ENCODE results near the gene NFATC2.

The NFATC2 gene

GRCh38 chr20:51458751-51459439, 83.6 kb downstream of the NFATC2 start:
- TF ChIP-seq TAF1 (IDR thresholded peaks at IDR 0.05; ENCODE audit: borderline replicate concordance, insufficient read depth, low read length) (no peak), POLR2AphosphoS5 (IDR thresholded peaks at IDR 0.05; ENCODE audit: low read depth, low read length) (no peak), SIN3A (IDR thresholded peaks at IDR 0.05; ENCODE audit: borderline replicate concordance, insufficient read depth, low read length) (no peak), FOXP2 (optimal IDR thresholded peaks at IDR 0.05; ENCODE audit: borderline replicate concordance, extremely low read depth, extremely low read length, insufficient read depth) (no peak)
- TF ChIP-seq, protein P1, sequence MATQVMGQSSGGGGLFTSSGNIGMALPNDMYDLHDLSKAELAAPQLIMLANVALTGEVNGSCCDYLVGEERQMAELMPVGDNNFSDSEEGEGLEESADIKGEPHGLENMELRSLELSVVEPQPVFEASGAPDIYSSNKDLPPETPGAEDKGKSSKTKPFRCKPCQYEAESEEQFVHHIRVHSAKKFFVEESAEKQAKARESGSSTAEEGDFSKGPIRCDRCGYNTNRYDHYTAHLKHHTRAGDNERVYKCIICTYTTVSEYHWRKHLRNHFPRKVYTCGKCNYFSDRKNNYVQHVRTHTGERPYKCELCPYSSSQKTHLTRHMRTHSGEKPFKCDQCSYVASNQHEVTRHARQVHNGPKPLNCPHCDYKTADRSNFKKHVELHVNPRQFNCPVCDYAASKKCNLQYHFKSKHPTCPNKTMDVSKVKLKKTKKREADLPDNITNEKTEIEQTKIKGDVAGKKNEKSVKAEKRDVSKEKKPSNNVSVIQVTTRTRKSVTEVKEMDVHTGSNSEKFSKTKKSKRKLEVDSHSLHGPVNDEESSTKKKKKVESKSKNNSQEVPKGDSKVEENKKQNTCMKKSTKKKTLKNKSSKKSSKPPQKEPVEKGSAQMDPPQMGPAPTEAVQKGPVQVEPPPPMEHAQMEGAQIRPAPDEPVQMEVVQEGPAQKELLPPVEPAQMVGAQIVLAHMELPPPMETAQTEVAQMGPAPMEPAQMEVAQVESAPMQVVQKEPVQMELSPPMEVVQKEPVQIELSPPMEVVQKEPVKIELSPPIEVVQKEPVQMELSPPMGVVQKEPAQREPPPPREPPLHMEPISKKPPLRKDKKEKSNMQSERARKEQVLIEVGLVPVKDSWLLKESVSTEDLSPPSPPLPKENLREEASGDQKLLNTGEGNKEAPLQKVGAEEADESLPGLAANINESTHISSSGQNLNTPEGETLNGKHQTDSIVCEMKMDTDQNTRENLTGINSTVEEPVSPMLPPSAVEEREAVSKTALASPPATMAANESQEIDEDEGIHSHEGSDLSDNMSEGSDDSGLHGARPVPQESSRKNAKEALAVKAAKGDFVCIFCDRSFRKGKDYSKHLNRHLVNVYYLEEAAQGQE (IDR thresholded peaks at IDR 0.05; ENCODE audit: insufficient read depth in 1 of 2, low read depth in 2 of 2, low read length in 2 of 2) = no peak

DNA sequence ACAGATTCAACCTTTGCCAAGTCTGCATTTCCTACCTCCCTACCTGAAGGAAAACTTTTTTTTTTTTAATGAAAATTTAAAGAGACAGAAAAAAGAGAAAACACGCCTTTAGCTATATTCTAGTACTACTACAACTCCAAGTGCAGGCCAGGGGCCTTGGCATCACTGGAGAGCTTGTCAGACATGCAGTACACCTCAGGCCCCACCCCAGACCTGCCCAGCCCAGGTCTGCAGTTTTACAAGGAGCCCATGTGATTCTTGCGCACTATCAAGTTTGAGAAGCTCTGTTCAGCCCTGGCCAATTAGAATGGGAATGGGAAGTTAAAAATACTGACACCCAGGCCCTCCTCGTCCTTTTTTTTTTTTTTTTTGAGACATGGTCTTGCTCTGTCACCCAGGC, 85.0 kb downstream of the NFATC2 start:
- no peak for TF ChIP-seq FOXP2 (optimal IDR thresholded peaks at IDR 0.05; ENCODE audit: borderline replicate concordance, extremely low read depth, extremely low read length, insufficient read depth)
- TF ChIP-seq, protein P1 (IDR thresholded peaks at IDR 0.05; ENCODE audit: insufficient read depth in 1 of 2, low read depth in 2 of 2, low read length in 2 of 2) = no peak
- TF ChIP-seq SIN3A (IDR thresholded peaks at IDR 0.05; ENCODE audit: borderline replicate concordance, insufficient read depth, low read length) = no peak
- no peak for TF ChIP-seq POLR2AphosphoS5 (IDR thresholded peaks at IDR 0.05; ENCODE audit: low read depth, low read length)
- TF ChIP-seq TAF1 (IDR thresholded peaks at IDR 0.05; ENCODE audit: borderline replicate concordance, insufficient read depth, low read length) = no peak

DNA sequence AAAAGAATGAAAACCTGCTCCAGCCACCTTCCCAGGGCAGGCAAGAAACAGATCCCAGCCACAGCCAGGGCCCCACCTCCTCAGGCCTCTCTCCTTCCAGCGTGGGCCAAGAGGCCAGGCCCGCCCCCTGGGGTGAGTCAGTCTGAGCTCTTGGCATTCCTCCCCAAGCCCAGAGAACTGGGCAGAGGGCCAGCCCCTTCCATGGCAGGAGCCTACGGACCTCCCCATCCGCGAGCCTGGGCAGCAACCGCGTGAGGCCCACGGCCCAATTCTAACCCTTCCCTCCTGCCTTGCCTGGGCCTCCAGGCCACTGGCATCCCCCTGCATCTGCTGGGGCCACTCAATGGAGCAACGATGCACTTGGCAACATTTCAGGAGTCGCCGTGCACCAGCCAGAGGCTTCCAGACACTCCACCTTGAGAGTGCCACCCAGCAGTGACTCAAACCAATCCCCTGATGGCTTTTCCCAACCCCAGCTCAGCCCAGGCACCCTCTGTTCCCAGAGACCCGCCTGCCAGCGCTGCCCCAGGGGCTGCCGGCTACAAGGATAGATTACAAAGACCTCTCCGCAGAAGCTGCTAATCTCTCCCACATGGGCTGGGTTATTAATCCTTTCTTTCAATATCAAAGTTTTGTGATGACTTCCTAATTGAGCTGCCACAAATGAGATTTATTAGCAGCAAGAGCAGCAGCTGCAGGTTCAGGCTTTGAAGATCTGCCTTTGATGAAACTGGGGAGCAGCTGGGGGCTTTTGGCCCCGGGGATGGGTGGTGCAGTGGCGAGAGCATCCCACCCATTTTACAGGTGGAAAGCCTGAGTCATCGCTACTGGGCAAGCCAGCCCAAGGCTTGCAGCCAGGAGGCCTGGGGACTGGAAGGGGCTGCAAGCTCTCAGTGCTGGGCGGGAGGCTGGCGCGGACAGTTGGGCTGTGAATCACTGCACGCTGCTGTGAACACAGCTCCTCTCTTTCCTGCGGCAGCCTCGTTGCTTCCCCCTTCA, 85.7 kb downstream of the NFATC2 start:
- TF ChIP-seq TAF1 (IDR thresholded peaks at IDR 0.05; ENCODE audit: borderline replicate concordance, insufficient read depth, low read length) = no peak
- no peak for TF ChIP-seq FOXP2 (optimal IDR thresholded peaks at IDR 0.05; ENCODE audit: borderline replicate concordance, extremely low read depth, extremely low read length, insufficient read depth)
- TF ChIP-seq, protein P1 (IDR thresholded peaks at IDR 0.05; ENCODE audit: insufficient read depth in 1 of 2, low read depth in 2 of 2, low read length in 2 of 2) = no peak

DNA sequence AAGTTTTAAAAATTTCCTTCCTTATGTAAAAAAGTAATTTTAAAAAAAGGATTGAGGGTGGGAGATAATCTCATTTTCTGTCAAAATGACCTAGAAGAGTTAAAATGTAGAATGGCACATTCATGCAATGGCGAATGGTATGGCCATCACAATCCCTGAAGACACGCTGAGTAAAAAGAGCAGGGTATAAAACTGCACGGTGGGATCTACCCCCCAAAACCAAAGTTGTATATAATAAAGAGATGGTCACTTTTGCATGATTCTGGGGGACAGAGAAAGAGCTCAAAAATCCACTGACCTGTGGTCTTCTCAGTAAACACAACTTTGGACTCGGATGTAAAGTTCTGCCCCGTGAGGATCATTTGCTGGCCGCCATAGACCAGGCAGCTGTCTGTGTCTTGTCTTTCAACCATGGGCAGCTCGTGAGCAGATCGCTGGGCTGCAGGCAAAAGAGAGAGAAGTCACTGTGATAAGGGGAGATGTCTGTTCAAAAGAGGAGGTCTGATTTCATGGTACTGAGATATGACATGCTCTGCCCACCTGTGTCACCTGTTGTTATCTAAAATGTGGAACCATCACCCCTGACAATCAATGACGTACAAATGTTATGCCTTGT, 88.2 kb downstream of the NFATC2 start:
- TF ChIP-seq SIN3A (IDR thresholded peaks at IDR 0.05; ENCODE audit: borderline replicate concordance, insufficient read depth, low read length) (no peak), TAF1 (IDR thresholded peaks at IDR 0.05; ENCODE audit: borderline replicate concordance, insufficient read depth, low read length) (no peak), FOXP2 (optimal IDR thresholded peaks at IDR 0.05; ENCODE audit: borderline replicate concordance, extremely low read depth, extremely low read length, insufficient read depth) (no peak), POLR2AphosphoS5 (IDR thresholded peaks at IDR 0.05; ENCODE audit: low read depth, low read length) (no peak)
- TF ChIP-seq, protein P1 (IDR thresholded peaks at IDR 0.05; ENCODE audit: insufficient read depth in 1 of 2, low read depth in 2 of 2, low read length in 2 of 2) = no peak

Data from PFSK-1 (cell line).